HG03103 (cell line): ENCODE data around the gene BRINP1.

Experiments
- ATAC-seq: cut with Tn5 transposase; IDR thresholded peaks from one replicate; pipeline ENCODE4 v1.9.1; 2021; ENCODE audit warnings: low read depth; ENCODE audit not compliant: unreplicated experiment

Gene BRINP1

DNA sequence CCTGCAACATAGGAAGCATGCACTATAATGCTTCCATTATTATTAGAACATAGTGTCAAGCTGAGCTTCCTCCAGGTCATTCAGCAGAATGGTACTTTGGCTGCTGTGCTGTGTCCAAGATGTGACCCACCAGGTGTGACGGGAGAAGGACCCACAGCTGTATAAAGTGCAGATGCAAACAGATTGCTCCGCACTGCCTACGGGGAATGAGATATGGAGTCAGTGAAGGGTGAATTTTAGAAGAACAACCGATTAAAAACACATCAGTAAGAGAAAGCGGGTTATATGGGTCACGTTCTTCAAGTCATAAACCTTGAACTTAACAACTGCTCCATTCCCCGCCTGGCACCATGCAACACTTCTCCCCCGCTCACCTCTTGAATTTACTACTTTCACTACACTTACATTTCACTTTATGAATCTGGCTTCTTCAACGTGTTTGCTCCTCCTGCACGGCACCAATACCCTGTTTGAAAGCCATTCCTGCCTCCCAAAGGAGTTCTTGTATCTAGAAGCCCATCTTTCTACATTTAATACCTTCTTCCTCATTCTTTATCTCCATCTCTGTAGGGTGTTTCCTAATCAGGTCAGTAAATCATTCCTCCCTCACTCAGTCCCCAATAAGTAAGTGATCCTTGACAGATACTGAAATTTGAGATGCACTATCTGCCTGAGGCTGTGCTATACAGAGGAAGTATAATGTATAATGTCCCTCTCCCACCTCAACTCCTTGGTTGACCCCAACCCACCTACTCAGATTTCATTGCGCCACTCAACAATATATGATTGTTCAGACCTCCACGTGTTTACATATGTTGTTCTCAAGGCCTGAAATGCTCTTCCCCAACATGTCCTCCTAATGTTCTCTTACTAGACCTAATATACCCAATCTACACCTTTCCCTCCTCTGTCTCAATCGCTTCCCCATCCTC is 25.9 kb downstream of the BRINP1 start:
- no peak for ATAC-seq

DNA sequence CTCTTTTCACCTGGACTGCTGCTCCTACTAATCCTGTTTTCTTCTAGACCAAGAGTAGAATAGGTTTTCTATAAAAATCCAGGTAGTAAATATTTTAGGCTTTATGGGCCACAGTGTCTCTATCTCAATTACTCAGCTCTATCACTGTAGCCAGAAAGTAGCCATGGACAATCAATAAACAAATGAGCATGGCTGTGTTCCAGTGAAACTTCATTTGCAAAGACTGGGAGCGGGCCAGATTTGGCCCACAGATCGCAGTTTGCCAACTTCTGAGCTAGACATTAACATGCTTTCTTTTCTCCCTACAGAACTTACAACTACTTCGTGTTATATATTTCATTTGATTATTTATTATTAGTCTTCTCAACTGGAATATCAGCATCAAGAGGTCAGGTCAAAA is 30.2 kb downstream of the BRINP1 start:
- ATAC-seq = no peak

DNA sequence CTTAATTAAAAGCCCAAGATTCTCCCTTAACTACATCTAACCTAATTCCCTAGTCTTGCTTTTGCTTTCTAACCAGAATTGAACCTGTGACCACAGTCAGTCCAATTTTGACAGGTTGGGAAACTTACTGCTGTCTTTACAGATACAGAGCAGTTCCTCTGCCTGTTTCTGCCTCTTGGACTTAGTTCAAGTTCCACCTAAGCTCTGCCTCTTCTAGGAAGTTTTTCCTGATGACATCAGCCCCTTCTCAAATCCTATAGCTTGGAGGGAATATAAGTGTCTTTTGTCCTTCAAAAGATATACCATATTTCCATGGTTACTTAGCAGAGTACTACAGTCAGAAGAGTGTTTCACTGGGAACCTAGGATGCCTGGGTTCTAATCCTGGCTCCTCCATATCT is 31.7 kb downstream of the BRINP1 start:
- ATAC-seq = no peak

DNA sequence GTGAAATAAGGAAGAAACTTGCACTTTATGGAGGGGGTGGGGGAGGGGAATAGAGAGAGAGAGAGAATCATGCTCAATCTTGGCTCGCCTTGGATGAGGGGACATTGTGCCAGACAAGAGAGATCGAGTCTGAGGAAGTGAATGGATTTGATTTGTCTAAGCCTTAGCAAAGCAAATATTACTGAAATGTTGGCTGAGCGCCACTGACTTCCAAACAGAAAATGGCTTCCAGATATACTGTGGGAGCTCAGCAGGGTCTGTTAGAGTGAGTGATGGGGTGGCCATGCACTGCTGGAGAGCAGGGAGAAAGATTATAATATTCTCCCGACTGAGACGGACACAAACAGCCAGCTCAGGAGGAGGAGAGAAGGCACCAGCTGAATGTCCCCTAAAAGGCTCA is 34.5 kb downstream of the BRINP1 start:
- no peak for ATAC-seq

DNA sequence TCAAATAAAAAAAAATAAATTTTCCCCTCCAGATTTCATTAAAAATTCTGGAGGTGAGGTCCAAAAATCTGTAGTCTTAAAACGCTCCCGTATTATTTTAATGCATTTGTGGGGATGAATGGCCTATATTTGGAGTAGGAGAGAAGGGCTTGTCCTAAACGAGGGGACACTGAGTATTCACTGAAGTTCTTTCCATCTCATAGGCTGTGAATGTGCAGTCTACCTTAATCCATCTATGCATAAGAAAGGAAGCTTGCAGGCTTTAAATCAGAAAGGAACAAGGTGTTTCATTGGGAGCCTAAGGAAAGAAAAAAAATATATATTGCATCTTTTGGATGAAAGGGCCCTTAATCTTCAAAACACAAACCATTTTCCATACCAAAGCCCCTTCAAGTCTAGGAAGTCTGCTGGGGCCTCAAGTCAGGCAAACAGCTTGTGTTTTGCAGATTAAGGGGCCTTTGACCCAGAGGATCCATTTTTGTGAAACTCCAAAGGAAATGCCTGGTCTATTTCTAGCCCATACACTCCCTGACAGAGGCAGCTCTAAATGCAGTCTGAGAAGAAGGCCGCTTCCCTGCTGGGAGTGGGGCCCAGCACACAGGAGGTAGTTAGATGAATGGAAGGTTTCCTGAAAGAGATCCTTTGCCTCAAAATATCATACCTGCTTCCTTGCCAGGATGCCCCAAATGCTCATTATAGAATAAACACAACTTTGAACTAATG is 35.6 kb downstream of the BRINP1 start:
- no peak for ATAC-seq

DNA sequence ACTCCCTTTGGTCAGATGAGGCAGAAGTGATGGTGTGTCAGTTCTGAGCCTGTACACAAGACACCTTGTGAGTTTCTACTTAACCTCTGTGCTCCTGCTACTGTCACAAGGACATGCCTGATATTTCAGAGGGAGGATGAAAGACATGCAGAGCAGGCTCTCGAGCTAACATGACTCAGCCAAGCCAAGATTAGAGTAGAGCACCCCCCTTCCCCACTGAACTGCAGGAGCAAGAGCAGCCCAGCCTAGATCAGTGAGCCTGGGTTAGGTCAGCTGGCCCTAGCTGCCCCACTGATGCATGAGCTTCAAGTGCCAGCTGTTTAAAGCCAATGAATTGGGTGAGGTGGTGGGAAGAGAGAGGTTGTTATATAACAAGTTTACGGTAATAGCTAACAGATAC is 36.7 kb downstream of the BRINP1 start:
- no peak for ATAC-seq

DNA sequence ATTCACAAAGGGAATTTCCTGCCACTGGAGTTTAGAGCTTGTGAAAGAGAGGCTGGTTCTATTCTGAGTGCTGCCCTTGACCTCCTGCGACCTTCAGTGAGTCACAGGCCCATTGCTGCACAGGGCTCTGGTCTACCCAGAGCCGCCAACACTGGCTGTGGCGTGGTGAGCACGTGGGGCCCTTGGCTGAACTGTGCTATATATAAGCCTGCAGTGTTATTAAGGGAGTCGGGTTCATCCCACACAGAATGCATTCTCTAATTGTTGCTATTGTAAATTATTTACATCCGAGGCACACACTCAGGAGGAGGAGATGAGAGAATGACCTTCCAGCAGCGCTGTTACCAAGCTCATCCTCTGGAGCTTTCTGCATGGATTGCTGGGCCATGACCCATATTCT is 47.1 kb downstream of the BRINP1 start:
- ATAC-seq = no peak

DNA sequence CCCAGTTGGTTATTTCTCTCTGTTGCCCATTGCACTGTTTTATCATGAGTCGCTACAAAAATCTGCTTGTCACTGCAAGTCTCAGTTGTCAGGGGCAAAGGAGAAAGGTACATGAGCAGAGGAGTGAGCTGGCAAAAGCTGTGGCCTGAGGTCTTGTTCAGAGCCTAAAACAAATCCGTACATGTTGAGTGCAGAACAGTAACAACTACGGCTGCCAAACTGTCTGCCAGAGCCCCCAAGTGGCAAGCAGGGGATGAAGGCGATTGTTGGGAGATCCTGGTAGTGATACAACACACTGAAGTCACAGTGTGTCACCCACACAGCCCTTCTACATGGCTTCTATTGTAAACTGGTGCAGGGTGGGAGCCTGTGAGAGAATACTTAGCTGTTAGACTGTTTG is 50.9 kb downstream of the BRINP1 start:
- no peak for ATAC-seq

DNA sequence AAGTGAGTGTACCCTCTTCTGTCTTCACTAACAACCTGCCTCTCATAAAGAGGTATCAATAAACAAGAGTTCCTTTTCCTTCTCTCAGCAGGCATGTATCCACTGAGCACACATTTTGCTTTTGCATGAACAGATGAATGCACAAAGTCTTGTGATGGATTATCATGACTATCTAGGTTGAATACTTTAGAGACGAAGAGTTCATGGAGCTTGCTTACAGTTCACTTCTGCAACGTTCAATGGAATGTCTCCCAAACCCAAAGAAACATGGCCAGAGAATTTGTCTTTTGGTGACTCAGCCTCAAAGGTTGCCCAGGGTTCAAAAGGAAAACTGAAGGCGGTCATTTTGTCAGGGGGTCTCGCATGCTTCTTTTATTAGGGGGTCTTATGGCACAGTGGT is 55.4 kb downstream of the BRINP1 start:
- ATAC-seq = no peak

DNA sequence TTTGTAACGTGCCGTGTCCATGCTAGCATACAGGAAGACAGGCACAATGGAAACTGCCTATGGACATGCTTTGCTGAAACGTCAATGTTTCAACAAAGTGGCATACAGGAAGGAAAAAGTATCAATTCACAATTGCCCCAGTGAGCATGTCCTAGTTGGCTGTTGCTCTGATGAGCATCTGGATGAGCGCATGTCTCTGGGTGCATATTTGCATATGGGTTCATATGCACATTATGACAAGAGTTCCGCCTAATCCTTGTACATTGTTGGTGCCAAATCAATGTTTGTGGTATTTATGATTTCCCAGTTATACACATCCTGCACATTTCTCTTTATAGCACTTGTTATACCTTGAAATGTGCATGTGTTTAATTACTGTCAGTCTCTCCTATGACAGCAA is 58.5 kb downstream of the BRINP1 start:
- ATAC-seq = no peak

DNA sequence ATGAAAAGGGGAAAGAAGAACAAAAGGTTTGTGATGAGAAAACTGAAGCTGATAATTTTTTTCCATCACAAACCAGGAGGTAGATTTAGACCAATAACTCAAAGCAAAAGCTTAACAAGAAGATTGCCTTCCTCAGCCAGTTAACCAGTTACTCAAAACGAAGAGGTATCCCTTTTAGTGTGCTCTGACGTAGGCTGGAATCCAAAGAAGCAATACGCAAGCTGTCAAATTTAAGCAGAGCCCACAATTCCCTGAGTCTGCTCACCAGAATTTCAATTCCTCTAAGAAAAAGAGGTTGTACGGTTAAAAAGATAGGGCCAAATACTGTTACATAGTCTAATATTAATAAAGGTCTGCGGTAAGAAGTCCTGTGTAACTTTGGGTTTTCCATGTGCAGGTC is 61.8 kb downstream of the BRINP1 start:
- no peak for ATAC-seq

DNA sequence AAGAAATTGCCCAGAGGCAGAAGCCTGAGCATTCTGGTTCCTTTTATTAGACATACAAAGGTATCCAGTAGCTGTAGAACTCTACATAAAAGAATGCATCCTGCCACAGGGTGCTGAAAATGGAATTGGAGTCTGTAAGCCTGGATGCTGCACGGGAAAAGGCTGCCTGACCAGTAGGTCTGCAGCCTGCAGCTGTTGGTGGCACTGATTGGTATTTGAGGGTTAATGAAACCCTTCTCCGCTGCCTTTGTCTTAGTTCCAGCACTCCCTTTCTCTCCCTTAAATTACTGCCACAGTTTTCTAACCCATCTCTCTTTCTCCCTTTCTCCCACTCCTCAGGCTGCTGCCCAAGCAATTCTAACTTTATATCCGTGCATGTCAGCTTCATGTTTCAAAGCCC is 64.7 kb downstream of the BRINP1 start:
- ATAC-seq = no peak

DNA sequence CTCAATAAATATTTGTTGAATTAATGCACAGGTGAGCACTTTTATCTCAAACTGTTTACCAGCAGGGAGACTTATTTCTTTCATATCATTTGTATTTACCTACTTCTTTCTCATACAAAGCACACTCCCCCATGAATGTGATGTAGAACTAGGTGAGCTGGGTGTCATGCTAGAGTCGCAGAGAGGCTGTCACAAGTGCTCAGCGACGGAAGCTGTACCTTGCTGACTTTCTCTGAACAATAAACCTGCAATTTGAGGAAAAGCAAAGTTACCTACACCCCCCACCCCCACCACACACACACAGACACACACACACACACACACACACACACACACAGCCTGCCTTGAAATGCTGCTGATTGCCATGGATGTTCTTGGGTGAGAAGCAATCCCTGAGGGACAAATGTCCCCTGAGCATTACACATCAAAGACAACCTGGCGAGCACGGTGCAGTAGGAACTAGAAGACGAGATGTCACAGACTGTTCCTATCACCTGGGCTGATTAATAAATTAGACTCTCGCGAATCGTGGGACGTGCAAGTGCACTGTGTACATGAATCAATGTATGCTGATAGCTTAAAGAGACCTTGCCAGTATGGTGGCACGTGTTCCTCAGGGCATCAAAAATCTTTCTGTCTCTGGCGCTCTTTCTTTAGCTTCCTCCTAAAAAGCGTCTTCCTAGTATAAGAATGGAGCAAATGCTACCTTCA is 66.1 kb downstream of the BRINP1 start:
- no peak for ATAC-seq

DNA sequence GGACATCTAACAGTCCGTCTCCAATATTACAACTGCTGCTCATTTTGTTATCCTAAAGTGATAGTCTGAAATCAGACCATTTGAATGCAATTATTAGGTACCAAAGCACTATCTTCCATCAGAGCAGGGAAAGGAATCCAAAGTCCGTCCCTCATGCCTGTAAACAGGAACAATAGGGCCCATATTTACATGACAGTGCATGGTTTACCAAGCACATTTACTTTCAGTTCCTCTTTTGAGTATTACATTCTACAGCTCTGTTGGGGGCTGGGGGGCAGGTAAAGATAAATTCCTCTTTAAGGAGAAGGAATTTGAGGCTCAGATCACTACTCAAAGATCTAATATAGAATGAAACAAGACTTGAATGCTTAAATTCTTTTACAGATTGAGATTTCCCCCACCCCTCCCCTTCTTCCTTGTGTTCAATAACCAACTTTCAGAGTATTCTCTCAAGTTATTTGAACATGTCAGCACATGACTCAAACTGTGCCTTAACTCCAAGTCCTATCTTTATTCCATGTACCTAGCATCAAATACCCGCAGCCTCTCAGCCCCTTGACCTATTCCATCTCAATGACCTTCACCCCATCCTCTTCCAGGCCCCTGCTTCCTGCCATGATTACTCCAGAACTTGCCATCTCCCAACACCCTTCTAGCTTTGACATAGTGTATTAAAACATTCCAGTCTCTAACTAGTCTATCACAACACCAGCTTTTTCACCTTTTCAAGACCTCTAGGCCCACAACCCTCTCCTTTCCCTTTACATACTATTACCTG is 71.0 kb downstream of the BRINP1 start:
- ATAC-seq = peak; percentile 99

DNA sequence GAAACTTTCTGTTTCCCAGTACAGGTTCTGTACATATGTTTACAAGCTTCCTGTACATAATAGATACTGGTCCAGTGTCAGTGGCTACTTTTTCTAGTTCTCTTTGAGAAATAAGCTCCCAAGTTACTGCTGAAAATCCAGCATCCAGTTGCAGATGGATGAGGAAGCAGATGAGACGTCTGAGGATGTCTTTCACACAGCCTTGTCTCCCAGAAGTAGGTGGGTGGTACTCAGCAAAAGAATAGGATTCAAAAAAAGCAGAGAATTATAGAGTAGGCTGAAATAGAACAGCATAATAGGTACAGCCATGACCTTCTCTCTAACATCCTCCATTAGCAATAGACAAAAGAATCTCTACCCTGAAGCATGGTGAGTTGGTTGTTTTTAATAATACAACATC is 77.7 kb downstream of the BRINP1 start:
- no peak for ATAC-seq

DNA sequence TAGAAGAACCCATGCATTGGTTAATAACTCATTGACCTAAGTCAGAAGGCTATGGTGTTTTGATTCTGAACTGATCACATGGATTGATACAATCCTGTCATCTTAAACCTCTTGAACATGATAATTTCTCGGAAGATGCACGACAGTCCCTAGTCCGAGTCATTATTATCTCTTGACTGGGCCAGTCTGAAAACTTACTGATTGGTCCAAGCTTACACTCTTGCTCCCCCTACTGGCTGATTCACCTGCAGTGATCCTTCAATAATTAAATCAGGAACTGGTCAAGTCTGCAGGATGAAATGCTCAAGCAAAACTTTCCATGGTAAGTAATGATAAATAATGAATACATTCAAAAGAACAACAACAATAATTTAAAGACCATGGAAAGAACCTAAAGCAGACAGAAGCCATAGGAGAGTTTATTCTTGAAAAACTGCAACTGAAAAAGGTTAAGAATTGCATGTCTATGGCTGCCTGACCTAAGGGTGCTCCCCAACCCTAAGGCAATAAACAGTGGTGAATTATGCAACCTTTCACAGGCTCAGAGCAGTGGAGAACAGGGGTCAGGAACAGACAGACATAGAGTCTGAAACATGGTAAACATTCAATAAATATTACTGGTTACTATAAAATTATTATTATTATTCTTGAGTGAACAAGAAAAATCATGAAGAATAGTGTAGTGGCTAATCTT is 79.3 kb downstream of the BRINP1 start:
- no peak for ATAC-seq

DNA sequence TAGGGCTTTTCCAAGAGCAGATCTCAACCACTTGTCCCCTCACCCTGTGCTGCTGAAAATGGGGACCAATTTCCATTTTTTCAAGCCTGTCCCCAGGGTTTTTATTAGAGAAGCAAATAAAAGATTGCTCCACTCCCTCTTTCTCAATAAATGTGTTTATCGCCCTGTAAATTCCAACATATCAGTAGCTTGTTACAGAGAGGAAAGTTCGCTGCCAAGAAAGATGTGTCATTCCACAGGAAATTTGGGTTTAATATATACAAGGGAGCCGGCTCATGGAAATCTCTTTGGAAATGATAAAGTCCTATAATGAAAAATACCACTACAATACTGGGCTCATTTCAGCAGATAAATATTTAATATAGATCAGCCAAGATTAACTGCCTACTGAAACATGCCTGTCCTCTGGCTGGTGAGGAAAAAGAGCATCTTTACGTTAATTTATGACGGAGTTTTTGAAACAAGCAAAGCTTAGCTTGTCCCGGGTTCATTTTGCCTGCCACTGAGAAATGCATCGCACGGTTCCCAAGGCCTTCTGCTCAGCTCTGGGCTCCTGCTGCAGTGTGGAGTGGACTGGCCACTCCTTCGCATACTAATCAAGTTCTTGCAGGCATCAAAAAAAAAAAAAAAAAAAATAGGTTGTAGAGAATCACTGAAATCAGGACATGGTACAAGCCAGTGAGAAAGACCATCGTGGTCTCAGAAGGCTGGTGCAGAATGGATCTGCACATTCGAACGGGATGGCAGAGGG is 84.5 kb downstream of the BRINP1 start:
- ATAC-seq = no peak

DNA sequence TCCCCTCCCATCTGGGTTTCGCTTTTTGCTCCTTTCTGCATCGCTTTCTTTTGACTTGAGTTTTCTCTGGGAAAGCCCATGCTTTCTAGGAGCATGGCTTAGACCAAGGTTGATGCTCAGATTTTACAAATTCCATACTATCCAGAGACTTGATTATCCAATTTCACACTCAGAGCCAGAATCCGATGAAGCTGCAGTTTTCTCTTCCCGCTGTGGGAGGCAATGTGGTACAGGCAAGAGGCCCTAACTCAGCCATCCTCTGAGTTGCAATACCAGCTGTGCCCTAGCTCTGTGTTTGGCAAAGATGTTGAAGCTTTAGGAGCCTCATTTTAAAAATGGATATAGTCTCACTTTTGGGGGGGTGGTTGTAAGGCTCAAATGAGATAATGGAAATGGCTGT is 85.1 kb downstream of the BRINP1 start:
- ATAC-seq = no peak

DNA sequence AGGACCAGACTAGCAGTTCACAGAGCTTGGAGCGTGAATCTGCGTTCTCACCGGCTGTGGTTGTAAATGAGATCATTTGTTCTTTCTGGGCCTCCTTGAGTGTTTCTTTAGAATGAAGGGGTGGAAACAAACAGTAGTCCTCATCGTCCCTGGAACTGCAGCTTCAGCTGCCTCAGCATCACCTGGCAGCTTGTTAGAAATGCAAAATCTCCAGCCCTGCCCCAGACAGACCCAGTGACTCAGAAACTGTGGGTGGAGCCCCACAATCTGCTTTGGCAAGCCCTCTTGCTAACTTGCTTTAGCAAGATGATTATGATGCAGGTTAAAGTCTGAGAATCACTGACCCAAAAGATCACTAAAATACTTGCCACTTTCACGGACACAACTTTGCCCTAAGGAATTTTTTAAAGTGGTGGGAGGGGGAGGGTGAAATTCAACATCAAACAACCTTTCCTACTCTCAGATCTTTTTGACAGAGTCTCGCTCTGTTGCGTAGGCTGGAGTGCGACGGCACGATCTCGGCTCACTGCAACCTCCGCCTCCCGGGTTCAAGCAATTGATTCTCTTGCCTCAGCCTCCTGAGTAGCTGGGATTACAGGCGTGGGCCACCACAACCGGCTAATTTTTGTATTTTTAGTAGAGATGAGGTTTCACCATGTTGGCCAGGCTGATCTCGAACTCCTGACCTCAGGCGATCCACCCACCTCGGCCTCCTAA is 86.0 kb downstream of the BRINP1 start:
- no peak for ATAC-seq
